Peyer's patch (tissue), 4 donors: ENCODE results near the gene APPBP2. TPM values are rescaled to one million over a fixed set of nuclear protein-coding genes. Genes with fewer than 3 reads are reported as not detected.
"Not testable (repeated sequence)": the region's sequence is repeated elsewhere in the genome, so short reads cannot be mapped to it uniquely, and the experiment has no call there.

Source experiments
- DNase-seq, 3 donors: peaks; one replicate each; pipeline ENCODE4 v3.0.0-alpha.2; 2017 to 2019
- H3K27ac ChIP-seq, 4 donors: fragments of 200-600 bp; sonication (generic); one replicate each; pipeline ENCODE4 v1.5.1; 2016 to 2019
- H3K27me3 ChIP-seq, 2 donors: fragments of 200-600 bp; sonication (generic); one replicate each; pipeline ENCODE4 v1.5.1; 2019
- H3K36me3 ChIP-seq, 3 donors: fragments of 200-600 bp; sonication (generic); one replicate each; pipeline ENCODE4 v1.5.1; 2016 to 2019
- H3K4me1 ChIP-seq, 4 donors: fragments of 200-600 bp; sonication (generic); one replicate each; pipeline ENCODE4 v1.5.1; 2016 to 2019
- H3K4me3 ChIP-seq, 4 donors: fragments of 200-600 bp; sonication (generic); 1 replicate in 3 of 4; 2 replicates in 1 of 4; pipeline ENCODE4 v1.5.1; 2016 to 2019; ENCODE audit warnings: mild to moderate bottlenecking in 1 of 4
- H3K9me3 ChIP-seq, 4 donors: fragments of 200-600 bp; sonication (generic); one replicate each; pipeline ENCODE4 v1.5.1; 2016 to 2019; ENCODE audit warnings: mild to moderate bottlenecking in 1 of 4
- POLR2A ChIP-seq, 2 donors: fragments of 450-650 bp; IDR thresholded peaks; one replicate each; pipeline ENCODE4 v1.5.1; 2017; ENCODE audit warnings: antibody characterized with exemption in 2 of 2, mild to moderate bottlenecking in 2 of 2, moderate library complexity in 2 of 2
- total RNA-seq, 4 donors: library from RNA; depleted of rRNA; stranded (reverse); fragments of >200 nt; gene quantifications; one replicate each; pipeline ENCODE4 v1.1.0, GENCODE V29; 2016
- TF ChIP-seq, protein P1 (sequence below), 6 experiments: fragments of 450-650 bp in 4 of 6; fragments of 200-600 bp in 2 of 6; sonication (generic) in 1 of 6; IDR thresholded peaks; one replicate each; pipeline ENCODE4 v1.5.1; 2017 to 2019; ENCODE audit warnings: antibody characterized with exemption in 6 of 6, mild to moderate bottlenecking in 3 of 6, moderate library complexity in 1 of 6

The APPBP2 gene
- total RNA-seq, 4 donors from 2014 or later = 14.0 to 18.4 (median 15.4) TPM

DNA sequence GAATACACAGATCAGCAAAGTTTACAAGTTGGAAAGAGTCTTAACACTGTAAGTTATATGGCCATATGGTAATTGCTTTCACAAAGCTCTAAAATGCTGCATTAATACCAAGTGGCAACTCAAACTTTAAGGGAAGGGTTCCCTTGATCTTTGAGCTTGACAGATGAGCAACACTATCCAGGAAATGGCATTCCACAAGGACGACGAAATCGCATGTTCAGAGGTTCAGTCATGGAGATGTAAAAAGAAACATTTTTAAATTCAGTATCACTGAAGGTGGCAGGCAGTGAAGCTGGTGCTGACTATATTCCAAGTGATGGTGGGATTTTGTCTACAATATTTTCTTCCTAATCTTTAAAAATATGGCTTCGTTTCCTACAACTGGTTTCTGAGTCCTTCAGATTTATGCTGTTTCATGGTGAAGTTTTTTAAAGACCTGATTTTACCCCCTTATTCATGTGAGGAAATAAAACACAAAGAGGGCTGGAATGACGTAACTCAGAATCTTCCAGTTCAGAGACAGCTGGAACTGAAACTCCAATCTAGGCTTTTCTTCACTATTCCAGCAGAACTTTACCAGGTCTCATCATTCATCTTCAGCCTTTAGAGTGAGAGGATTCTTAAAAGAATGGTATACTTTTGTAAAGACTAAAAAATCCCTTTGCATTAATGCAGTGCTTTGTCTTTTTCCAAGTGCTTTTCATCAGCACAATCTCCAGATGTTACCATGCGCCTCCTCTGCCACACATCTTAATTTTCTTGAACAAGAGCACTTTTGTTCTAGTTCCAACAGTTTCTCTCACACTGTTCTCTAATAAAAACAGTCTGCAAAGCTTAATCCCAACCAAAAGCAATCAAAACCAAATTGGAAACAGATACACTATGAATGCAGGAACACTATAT lies 83.5 kb downstream of the APPBP2 start:
- H3K27ac ChIP-seq = no peak overlapping the region

DNA sequence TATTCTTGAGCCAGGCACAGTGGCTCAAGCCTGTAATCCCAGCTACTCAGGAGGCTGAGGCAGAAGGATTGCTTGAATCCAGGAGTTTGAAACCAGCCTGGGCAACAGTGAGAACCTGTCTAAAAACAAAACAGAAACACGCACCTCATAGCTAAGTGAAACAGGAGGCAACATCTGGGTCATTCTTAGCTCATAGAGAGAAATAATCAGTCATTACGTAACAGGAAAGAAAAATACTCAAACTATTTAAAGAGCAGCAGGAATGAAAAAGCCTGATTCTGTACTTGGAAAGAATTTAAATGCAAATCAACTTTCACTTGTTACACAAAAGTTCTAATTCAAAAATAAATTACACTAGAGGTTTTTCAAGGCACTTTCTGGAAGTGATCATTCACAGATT lies 86.5 kb downstream of the APPBP2 start:
- H3K9me3 ChIP-seq = no peaks in the 10 kb centered on the region
- no peaks in the 10 kb centered on the region for H3K36me3 ChIP-seq
- TF ChIP-seq POLR2A (IDR thresholded peaks at IDR 0.05) = no peak
- TF ChIP-seq, protein P1, sequence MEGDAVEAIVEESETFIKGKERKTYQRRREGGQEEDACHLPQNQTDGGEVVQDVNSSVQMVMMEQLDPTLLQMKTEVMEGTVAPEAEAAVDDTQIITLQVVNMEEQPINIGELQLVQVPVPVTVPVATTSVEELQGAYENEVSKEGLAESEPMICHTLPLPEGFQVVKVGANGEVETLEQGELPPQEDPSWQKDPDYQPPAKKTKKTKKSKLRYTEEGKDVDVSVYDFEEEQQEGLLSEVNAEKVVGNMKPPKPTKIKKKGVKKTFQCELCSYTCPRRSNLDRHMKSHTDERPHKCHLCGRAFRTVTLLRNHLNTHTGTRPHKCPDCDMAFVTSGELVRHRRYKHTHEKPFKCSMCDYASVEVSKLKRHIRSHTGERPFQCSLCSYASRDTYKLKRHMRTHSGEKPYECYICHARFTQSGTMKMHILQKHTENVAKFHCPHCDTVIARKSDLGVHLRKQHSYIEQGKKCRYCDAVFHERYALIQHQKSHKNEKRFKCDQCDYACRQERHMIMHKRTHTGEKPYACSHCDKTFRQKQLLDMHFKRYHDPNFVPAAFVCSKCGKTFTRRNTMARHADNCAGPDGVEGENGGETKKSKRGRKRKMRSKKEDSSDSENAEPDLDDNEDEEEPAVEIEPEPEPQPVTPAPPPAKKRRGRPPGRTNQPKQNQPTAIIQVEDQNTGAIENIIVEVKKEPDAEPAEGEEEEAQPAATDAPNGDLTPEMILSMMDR (IDR thresholded peaks at IDR 0.05) = no peak
- no peak overlapping the region for H3K27ac ChIP-seq
- DNase-seq = no peak
- H3K27me3 ChIP-seq = no peaks in the 10 kb centered on the region
- no peak overlapping the region for H3K4me3 ChIP-seq
- H3K4me1 ChIP-seq = no peaks in the 10 kb centered on the region

More for the DNA sequence above, 83.5 kb downstream of the APPBP2 start:
- Histone ChIP-seq H3K4me1 (no peaks in the 10 kb centered on the region), H3K4me3 (no peak overlapping the region), H3K9me3 (no peaks in the 10 kb centered on the region), H3K27me3 (no peaks in the 10 kb centered on the region), H3K36me3 (peaks cover 0 to 17% (median 0%) of the 10 kb centered on the region in 3 donors)
- TF ChIP-seq, protein P1 (IDR thresholded peaks at IDR 0.05) = no peak
- TF ChIP-seq POLR2A (IDR thresholded peaks at IDR 0.05) = no peak
- DNase-seq = no peak

DNA sequence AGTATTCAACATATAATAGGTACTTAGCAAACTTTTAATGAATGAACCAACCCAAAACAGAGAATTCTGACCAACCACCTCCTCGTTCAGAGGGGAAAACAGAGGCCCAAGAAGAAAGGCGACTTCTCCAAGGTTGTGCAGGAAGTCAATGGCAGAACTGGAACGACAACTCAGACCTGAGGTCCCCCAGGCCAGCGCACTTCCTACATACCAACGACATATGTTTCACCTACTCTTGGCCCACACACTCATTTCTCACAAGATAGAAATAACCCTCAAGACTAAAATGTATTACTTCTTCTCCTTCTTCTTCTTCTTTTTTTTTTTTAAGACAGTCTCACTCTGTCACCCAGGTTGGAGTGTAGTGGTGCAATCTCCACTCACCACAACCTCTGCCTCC lies 89.4 kb downstream of the APPBP2 start:
- TF ChIP-seq POLR2A (IDR thresholded peaks at IDR 0.05) = no peak
- TF ChIP-seq, protein P1 (IDR thresholded peaks at IDR 0.05) = no peak

DNA sequence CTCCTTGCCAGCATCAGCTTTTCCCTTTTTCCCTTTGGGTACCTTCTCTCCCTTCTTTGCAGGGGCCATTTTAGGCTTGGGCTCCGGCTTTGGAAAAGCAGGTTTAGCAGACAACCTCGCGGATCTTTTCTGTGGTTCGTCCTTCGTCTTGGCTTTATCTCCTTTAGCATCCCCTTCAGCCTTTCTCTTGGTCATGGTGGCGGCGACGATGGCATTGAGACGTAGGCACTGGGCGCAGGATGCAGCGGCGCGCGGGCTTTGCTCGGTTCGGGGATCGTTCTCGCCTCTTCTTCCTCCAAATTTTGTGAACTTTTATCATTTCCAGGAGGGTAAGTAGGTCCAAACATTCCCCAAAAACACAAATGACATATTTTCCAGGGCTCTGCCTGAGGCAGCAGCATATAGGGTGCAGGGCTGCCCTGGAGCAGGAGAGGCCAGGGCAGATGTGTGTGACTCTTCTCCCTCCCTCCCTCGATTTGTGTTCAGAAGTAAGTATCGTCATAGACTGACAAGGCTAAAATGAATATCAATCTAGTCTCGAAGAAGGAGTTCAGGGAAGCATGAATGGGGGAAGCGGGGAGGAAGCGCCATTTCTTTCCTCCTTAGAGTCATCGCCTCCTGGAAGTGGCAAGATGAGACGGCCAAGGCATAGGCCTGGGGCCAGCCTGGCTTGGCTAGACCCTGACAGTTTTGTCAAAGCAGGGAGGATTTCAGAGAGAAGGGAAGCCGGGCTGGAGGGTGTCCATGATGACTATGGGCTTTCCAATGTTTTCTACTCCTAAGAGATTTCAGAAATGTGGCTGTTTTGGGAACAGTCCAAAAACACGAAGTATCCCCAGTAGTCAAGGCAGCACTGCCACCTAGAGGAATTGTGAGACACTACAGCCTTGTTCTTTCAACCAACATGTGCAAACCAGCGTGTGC lies 90.5 kb downstream of the APPBP2 start:
- no peak overlapping the region for H3K4me3 ChIP-seq
- H3K27ac ChIP-seq = no peak overlapping the region
- H3K9me3 ChIP-seq = no peaks in the 10 kb centered on the region
- DNase-seq = peak in 2 of 3 donors; percentile 65 to 84
- H3K4me1 ChIP-seq = no peaks in the 10 kb centered on the region
- no peaks in the 10 kb centered on the region for H3K27me3 ChIP-seq
- H3K36me3 ChIP-seq = no peaks in the 10 kb centered on the region
- TF ChIP-seq, protein P1 (IDR thresholded peaks at IDR 0.05) = peak; percentile 73 to 97 (median 94)
- no peak for TF ChIP-seq POLR2A (IDR thresholded peaks at IDR 0.05)

More for the DNA sequence above, 89.4 kb downstream of the APPBP2 start:
- Histone ChIP-seq H3K4me3 (no peak overlapping the region), H3K27me3 (no peaks in the 10 kb centered on the region), H3K9me3 (no peaks in the 10 kb centered on the region), H3K4me1 (no peaks in the 10 kb centered on the region), H3K27ac (no peak overlapping the region), H3K36me3 (no peaks in the 10 kb centered on the region)
- DNase-seq = no peak

DNA sequence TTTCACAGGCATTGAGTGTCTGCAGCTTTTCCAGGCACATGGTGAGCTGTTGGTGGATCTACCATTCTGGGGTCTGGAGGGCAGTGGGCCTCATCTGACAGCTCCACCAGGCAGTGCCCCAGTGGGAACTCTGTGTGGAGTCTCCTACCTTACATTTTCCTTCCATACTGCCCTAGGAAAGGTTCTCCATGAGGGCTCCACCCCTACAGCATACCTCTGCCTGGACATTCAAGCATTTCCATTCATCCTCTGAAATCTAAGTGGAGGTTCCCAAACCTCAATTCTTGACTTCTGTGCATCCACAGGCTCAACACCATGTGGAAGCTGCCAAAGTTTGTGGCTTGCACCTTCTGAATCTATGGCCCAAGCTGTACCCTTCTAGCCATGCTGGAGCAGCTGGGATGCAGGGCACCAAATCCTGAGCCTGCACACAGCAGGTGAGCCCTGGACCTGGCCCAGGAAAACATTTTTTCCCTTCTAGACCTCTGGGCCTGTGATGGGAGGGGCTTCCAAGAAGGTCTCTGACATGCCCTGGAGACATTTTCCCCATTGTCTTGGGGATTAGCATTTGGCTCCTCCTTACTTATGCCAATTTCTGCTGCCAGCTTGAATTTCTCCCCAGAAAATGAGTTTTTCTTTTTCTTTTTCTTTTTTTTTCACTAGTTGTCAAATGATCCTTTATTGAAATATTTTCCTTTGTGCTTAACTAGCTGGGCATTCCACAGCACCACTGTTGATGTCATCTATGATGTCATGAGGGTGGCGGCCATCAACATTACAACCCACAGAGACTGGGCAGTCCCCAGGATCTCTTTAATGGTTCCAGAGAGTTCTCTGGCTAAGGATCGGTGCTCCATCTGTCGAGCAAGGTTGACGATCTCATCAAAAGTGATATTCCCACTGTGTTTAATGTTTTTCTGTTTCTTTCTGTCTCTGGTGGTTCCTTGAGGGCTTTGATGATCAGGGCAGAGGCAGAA lies 92.7 kb downstream of the APPBP2 start:
- H3K9me3 ChIP-seq, H3K27ac ChIP-seq, H3K36me3 ChIP-seq, H3K4me1 ChIP-seq, H3K4me3 ChIP-seq, H3K27me3 ChIP-seq, DNase-seq: not testable (repeated sequence)

DNA sequence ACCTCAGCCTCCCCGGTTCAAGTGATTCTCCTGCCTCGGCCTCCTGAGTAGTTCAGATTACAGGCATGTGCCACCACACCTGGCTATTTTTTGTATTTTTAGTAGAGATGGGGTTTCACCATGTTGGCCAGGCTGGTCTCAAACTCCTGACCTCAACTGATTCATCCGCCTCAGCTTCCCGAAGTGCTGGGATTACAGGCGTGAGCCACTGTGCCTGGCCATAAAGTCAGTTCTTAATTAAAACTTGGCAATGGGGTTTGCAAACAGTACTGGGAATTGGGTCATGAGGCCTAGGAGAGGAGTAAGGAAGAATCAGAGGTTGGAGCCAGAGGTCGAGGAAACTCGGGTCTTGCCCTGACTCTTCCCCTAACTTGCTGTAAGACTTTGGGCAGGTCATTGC lies 95.5 kb downstream of the APPBP2 start:
- not testable (repeated sequence) for H3K36me3 ChIP-seq, H3K4me3 ChIP-seq, H3K9me3 ChIP-seq, H3K4me1 ChIP-seq, DNase-seq, H3K27ac ChIP-seq, H3K27me3 ChIP-seq

DNA sequence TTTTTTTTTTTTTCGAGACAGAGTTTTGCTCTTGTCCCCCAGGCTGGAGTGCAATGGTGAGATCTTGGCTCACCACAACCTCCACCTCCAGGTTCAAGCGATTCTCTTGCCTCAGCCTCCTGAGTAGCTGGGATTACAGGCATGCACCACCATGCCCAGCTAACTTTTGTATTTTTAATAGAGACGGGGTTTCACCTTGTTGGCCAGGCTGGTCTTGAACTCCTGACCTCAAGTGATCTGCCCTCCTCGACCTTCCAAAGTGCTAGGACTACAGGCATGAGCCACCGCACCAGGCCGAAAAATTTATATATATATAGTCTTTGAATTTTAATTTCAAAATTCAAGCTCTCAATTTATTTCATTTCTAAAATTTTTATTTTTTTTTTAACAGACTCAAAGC lies 97.6 kb downstream of the APPBP2 start:
- H3K9me3 ChIP-seq, H3K27me3 ChIP-seq, H3K27ac ChIP-seq, H3K4me3 ChIP-seq, H3K4me1 ChIP-seq, DNase-seq, H3K36me3 ChIP-seq: not testable (repeated sequence)
